ENCODE data around the gene SOX2. TPM values are rescaled to one million over a fixed set of nuclear protein-coding genes. Genes with fewer than 3 reads are reported as not detected.

The SOX2 gene
- total and polyA plus RNA-seq, 2 donors (not counting 1 experiment from before 2014, with no cell fraction given), result not detected

DNA sequence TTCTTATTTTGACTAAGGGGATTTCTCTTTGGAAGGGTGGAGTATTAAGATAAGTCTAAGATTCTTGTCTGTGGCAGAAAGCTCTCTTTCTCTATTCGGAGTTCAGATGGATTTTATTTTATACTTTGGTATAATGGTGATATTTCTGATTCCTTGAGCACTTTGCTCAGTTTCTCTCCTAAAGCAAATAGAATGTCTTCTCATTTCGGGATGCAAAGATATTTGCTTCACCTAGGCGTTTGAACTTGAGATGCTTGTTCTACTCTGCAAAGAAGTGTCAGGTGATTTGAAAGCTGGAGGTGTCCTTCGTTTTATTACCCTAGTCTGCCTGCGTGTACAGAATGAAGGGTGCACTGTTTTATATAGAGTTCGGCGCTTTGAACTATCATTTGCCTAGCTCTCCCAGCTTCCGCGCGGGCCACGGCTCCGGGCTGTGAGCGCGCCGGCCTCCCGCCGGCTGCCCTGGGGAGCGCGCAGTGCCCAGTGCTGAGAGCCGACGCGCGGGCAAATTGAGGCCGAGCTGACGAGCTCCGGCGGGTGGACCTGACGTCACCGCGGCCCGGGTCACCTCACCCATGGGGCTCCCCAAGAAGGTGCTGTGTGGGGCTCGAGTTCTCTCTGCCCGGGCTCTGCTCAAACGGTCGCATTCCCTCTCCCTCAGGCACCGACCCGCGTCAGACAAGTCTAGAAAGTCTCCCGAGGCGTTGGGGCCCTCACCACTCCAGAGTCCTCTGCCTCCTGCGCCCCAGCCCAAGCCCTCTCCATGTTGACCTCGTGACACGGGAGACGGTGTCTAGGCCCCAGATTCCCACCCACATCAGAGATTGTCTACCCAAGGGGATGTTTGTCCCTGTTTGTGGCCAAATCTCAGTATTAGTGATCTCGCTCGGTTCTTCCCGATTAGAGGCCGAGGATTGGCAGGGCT lies 7.5 kb downstream of the SOX2 start:
- 9% methylated on average over 45 of the region's 48 CpGs for whole genome bisulfite sequencing (ENCODE audit: insufficient coverage)
- Histone ChIP-seq H3K27ac (ENCODE audit: low read length in 2 of 2) (no peak overlapping the region), H3K9ac (ENCODE audit: low read length) (no peak overlapping the region), H3K4me1 (ENCODE audit: control insufficient read depth in 2 of 2, insufficient read depth in 2 of 2, low read length in 2 of 2) (no peaks in the 10 kb centered on the region), H3K36me3 (replicated peaks in 1 of 2; ENCODE audit: control extremely low read depth in 1 of 2, control insufficient read depth in 1 of 2, extremely low read depth in 1 of 2, insufficient read depth in 2 of 2, low read length in 1 of 2) (no peaks in the 10 kb centered on the region), H3K4me2 (replicated peaks; ENCODE audit: low read depth, low read length, poor library complexity, severe bottlenecking) (no peak overlapping the region), H3K9me3 (ENCODE audit: control extremely low read depth in 1 of 3, control insufficient read depth in 2 of 3, insufficient read depth in 1 of 3, low read length in 2 of 3) (peaks cover 4 to 25% (median 5%) of the 10 kb centered on the region in 3 donors), H3K4me3 (ENCODE audit: control extremely low read depth in 1 of 5, extremely low read depth in 1 of 5, insufficient read depth in 1 of 5, low read depth in 2 of 5, low read length in 4 of 5) (no peak overlapping the region), H2AFZ (ENCODE audit: insufficient read depth, low read depth, low read length, poor library complexity, severe bottlenecking) (no peak overlapping the region), H3K79me2 (ENCODE audit: control insufficient read depth, insufficient read depth, low read length) (no peaks in the 10 kb centered on the region), H4K20me1 (ENCODE audit: control insufficient read depth, insufficient read depth, low read length, poor library complexity, severe bottlenecking) (no peaks in the 10 kb centered on the region), H3K27me3 (replicated peaks in 1 of 4; ENCODE audit: control extremely low read depth in 1 of 4, control insufficient read depth in 3 of 4, insufficient read depth in 4 of 4, low read length in 3 of 4) (peaks cover 0 to 91% (median 85%) of the 10 kb centered on the region in 4 experiments)
- Mint-ChIP-seq H3K9me3 (ENCODE audit: insufficient read depth) (peaks cover 3% of the 10 kb centered on the region), H3K4me1 (peaks cover 2% of the 10 kb centered on the region), H3K27me3 (peaks cover 95% of the 10 kb centered on the region), H3K4me3 (no peak overlapping the region), H3K27ac (no peak overlapping the region)
- DNase-seq (peak; percentile 9), ATAC-seq (ENCODE audit: low read depth) (no peak)
- ChIA-PET CTCF (interaction anchor here (2.7 kb wide), 1 partner anchor 11 kb away, joined by 10 read pairs; no protein-coding TSS in a partner anchor), POLR2A (no interaction called here)
- TF ChIP-seq EZH2 (IDR thresholded peaks at IDR 0.05; ENCODE audit: borderline replicate concordance, insufficient read depth, low read depth, low read length, poor library complexity, severe bottlenecking), result peak; percentile 50
- TF ChIP-seq, protein P1, sequence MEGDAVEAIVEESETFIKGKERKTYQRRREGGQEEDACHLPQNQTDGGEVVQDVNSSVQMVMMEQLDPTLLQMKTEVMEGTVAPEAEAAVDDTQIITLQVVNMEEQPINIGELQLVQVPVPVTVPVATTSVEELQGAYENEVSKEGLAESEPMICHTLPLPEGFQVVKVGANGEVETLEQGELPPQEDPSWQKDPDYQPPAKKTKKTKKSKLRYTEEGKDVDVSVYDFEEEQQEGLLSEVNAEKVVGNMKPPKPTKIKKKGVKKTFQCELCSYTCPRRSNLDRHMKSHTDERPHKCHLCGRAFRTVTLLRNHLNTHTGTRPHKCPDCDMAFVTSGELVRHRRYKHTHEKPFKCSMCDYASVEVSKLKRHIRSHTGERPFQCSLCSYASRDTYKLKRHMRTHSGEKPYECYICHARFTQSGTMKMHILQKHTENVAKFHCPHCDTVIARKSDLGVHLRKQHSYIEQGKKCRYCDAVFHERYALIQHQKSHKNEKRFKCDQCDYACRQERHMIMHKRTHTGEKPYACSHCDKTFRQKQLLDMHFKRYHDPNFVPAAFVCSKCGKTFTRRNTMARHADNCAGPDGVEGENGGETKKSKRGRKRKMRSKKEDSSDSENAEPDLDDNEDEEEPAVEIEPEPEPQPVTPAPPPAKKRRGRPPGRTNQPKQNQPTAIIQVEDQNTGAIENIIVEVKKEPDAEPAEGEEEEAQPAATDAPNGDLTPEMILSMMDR (IDR thresholded peaks at IDR 0.05), result no peak
- intact Hi-C loops (cut with micrococcal nuclease), result no loop called here

Measured in B cell (primary cell).